Left forelimb (tissue), 1 donor: ENCODE measurements around the gene SIPA1L3.
"Not testable (repeated sequence)": the region's sequence is repeated elsewhere in the genome, so short reads cannot be mapped to it uniquely, and the experiment has no call there.

Experiments
- DNase-seq: peaks from one replicate; pipeline ENCODE4 v3.0.0-alpha.2; 2018; ENCODE audit warnings: low spot score

SIPA1L3 gene

DNA sequence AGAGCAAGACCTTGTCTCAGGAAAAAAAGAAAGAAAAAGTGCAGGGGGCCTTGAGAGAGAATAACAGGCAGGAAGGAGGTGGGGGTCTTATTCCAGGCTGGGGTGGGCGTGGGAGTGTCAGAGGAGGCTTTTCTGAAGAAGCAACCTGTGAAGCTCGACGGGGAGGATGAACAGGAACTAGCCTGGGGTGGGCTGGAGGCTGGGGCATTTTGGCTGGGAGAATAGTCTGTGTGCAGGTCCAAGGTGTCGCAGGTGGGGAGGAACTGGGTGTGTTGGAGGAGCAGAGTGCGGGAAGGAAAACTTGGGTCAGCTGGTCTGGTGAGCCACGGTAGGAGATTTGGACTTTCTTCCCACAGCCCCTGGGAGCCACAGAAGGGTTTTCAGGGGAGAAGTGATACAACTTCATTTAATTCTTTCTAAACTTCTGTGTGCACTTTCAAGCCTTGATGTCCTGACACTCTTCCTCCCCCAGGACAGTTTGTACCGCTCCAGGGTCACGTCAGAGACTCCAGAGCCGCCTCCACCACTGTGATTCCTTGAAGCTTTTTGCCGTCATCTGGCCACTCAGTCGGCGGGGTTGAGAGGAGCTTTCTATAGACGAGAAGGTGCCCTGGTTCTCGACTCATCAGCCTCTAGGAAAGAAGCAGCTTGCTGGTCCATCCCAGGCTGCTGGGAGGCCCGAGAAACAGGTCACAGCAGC lies 138.7 kb downstream of the SIPA1L3 start:
- DNase-seq, result no peak

DNA sequence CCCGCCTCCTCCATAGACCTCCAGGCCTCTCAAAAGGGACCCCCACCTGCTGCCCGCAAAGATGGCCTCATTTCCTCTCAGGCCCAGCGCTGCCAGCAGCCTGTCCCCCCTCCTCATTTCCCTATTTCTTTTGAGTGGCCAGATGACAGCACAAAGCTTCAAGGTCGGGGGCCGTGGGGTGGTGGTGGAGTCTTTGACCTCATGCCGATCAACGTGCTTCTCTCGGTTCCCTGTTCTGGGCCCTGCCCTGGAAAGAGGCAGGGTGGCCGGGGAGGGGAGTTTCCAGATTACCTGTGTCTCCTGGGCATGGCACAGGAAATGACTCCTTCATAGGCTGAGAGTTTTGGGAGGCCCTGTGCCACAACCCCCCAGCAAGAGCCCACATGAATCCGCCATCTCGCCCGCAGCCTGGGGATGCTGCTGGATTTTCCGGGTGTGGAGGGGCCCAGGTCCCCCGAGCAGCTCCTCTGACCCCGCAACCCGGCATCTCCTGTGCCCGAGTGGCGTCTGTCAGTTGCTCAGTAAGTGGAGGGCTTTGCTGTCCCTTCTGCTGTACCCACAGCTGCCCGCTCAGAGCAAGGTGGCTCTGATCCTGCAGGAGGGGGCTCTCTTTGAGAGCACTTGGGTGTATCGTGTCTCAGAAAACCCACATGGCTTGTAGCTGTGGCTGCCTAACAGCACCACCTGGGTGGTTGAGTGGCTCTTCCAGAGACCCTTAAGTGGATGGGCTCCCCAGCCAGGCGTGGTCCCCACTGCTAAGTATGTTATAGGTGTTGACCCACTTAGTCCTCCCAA lies 139.4 kb downstream of the SIPA1L3 start:
- no peak for DNase-seq

DNA sequence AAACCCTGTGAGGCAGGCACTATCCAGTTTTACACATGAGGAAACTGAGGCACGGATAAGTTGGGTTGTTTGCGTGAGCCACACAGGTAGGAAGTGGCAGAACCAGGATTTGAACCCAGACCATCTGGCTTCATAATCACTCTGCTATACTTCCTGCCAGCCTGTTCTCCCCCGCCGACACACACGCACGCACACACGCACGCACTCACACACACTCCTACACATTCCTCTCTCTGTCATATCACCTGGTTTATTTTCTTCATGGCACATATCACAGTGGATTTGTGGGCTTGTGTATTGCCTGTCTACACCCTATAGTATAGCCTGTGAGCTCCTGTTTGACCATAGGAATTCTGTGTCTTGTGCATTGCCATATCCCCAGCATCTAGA lies 140.0 kb downstream of the SIPA1L3 start:
- no peak for DNase-seq

DNA sequence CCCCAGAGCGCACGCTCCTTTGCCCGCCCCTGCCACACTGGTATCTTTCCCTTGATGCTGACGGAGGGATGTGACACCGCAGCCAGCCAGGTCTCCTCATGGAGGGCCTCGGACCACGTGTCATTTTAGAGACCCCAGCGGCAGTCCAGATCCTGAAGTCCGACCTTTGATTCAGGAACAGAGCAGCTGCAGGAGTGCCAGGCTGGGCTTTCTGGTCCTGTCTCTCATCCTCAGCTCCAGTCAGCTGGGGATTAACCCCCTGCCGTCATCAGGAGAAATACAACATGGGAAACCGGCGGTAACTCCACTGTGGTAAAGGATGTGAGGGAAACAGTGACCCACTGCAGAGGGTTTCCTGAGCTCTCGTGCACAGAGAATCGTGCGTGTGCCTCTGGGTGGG lies 140.6 kb downstream of the SIPA1L3 start:
- no peak for DNase-seq

DNA sequence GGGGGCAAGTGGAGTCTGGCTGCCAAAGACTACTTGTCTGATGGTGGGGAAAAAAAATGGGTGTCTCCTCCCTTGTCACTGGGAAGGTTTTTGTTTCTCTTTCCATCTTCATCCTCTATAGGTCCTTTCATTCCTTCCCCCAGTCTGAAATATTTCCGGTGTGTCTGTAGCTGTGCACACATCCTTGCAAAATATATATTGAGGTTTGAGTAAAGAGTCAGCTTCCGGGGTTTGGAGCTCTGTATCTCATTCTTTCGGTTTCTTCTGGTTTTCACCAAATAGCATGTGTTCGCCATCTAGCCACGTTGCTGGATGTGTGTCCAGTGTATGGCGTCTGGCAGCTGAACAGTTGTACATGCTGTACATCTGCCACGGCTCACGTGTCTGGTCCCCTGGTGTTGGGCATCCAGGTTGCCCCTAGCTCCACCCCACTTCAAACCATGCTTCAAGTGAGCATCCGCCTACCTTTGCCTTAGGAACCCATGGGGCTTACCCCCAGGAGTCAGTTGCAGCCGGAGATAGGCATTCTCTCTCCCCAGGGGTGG lies 142.2 kb downstream of the SIPA1L3 start:
- no peak for DNase-seq

DNA sequence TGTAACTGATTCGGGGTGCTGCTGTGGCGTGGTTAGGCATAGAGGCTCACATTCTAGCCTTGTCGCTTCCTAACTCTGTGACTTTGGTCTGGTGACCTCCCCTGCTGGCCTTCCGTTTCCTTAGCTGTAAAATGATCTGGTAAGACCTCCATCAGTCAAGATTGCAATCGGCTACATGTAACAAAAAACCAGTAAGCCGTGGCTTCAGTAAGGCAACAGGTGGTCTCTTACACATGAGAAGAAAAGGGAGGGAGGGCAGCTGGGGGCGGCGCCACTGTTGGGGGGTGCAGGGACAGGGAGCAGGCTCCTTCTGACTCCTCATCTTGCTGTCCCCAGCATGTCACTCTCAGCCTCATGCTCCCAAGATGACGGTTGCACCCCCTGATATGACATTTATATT lies 148.0 kb downstream of the SIPA1L3 start:
- DNase-seq, result no peak

DNA sequence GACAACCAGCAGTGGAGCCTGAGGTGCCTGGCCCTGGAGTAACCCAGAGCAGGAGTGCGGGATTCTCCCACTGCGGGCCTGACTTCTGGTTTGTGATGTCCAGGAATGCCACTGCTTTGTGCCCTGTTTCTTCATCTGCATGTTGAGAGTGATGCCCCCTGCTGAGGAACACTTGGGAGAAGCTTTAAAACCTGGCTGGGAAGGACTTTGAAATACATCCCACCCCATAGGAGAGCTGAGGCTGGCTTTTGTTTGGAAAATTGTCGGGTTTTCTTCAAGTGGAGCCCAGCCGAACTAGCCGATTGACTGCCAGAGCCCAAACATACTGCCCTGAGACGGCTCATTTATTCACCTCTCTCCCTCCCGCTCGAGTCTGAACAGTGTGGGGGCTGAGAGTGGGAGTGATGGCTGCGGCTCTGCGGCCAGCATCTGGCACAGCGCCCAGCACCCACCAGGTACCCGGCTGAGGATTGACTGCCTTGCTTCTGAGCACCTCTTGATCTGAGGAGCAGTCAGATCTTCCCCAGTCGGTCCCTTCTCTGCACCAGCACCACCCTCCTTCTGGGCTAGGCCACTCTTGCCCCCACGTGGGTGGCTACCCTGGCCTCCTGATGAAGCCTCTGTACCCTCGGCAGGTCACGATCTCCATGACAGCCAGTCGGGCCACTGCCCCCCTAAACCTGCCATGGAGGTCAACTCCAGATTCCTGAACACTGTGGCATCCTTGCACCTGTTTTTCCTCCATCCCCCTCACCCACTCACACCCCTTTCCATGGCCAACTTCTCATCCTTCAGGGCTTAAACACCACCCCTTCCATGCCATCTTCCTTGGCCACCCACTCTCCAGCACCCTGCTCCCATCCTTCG lies 148.9 kb downstream of the SIPA1L3 start:
- no peak for DNase-seq

DNA sequence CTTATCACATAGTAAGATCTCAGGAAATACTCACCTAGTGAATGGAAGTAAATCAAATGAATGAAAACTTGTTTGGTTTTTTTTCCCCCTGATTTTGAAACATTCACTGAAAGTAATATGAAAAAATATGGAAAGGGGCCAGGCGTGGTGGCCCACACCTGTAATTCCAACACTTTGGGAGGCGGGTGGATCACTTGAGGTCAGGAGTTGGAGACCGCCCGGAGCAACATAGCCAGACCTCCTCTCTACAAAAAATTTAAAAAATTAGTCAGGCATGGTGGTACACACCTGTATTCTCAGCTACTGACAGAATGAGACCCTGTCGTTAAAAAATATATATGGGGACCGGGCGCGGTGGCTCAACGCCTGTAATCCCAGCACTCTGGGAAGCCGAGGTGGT lies 149.6 kb downstream of the SIPA1L3 start:
- no peak for DNase-seq

DNA sequence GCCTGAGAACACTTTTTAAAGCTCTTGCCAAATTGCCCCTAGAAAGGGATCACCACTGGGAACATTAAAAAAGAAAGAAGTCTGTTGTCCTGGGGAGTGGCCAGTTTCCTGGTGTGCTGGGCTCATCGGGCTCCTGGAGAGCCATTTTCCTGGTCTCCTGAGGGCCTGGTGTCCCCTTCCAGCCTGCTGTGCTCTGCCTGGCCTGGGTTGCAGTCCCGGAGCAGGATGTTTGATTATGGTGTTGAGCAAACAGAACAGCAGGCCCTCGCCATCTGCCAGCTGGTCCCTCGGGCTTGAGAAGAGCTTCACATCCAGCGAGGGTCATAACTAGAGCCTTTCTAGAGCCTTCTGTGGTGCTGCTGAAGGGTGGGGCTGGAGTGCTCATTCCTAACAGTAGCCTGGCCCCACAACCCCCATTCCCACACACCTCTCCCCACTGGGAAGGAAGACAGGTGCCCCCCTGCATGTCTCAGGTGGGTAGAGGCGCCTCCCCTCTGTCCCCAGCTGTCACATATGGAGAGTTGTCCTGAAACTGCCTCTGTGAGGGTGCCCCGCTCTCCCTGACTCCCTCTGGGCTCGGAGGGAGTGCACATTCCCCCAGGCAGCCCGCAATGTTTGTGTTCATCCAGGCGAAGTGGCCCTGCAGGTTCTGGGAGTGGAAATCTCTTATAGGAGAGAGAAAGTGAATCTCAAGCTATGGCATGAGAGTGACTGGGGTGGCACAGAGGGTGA lies 151.1 kb downstream of the SIPA1L3 start:
- DNase-seq, result no peak

DNA sequence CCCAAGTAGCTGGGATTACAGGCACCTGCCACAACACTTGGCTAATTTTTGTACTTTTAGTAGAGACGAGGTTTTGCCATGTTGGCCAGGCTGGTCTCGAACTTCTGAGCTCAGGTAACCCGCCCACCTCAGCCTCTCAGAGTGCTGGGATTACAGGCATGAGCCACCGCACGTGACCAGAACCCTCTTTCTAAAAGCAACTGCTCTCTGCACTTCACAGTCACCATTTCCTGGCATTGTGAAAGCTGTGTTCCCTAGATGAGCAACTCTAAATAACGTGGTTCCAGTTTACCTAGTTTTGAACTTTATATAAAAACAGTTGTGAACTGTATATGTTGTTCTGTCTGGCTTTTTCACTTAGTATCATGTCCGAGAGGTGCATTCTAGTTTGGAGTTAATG lies 152.9 kb downstream of the SIPA1L3 start:
- DNase-seq, result no peak

DNA sequence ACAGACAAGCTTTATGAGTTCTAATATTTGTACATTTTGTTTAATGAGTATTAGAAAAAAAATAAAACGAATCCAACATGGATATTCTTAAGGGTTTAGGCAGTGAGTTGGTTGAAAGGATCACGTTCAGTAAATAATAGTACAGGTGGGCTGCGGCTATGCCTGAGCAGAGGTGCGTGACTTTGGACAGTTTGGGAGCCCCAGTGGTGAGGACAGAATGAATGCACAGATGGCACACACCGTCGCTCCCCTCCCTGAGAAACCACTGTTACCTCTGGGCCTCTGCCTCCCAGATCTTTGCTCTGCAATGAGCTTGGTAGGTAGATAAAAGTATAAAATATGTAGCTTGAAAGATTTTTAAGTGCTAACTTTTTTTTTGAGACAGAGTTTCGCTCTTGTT lies 153.3 kb downstream of the SIPA1L3 start:
- DNase-seq, result no peak

DNA sequence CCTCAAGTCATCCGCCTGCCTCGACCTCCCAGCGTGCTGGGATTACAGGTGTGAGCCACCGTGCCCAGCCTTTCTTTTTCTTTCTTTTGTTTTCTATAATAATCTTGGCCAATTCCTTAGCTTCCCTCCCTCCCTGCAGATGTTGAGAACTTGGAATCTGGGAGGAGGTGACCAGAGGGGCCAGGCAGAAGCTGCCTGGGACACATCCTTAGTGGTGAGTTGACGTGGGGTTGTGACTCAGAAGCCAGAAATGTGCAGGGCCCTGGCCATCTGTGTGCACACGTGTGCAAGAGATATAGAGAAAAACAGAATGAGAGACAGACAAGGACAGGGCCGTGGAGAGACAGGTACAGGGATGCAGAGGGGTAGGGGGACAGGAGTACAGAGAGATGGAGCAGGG lies 154.3 kb downstream of the SIPA1L3 start:
- no peak for DNase-seq

DNA sequence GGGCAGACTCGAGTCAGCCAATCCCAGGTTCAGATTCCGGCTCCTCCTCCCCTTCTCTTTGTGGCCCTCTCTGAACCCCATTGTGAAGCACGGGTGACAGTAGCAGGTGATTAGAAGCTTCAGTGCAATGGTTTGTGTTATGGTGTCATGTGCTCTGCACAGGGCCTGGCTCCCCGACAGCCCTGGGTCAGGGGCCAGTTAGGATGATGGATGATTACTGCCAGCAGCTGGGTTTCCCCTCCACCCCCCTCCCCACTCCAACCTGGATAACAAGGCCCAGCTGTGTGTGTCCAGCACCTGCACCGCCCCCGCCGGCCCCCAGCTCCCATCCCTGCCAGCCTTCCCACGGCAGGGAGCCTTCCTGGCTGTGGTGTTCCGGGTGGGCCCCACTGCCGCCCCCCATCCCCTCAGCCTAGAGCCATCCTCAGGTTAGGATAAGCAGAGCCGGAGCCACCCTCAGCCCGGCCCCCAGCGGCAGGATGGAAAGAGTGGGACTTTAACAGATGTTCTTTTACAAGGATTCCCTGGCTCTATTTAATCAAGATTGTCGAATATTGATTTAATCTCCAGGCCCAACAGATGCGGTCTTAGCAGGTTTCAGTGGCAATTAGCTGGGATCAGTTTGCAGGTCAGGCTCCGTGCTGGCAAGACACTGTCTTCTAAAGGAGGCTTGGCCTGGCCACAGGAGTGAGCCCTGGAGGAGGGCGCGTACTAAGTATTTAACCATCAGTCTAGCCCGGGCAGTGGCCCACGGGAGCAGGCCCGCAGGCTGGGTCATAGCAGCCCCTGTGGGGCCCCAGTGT lies 156.2 kb downstream of the SIPA1L3 start:
- peak; percentile 78 for DNase-seq

DNA sequence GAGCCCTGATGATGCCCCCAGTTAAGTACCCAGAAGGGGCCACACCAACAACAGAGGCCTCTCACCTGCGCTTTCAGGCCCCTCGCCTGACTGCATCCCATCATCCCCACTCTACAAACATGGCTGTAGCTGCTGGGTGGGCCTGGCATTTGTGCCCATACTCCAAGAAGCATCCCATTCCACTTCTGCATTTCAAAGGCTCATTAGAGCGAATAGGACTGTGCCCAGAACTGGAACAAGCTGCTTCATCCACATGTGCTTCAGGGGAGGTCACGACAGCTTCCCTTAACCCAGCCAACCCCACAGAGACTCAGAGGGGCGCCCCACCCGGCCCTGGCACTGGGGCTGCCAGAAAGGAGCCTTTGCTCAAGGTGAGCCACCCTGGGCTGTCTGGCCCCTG lies 156.9 kb downstream of the SIPA1L3 start:
- DNase-seq, result no peak

DNA sequence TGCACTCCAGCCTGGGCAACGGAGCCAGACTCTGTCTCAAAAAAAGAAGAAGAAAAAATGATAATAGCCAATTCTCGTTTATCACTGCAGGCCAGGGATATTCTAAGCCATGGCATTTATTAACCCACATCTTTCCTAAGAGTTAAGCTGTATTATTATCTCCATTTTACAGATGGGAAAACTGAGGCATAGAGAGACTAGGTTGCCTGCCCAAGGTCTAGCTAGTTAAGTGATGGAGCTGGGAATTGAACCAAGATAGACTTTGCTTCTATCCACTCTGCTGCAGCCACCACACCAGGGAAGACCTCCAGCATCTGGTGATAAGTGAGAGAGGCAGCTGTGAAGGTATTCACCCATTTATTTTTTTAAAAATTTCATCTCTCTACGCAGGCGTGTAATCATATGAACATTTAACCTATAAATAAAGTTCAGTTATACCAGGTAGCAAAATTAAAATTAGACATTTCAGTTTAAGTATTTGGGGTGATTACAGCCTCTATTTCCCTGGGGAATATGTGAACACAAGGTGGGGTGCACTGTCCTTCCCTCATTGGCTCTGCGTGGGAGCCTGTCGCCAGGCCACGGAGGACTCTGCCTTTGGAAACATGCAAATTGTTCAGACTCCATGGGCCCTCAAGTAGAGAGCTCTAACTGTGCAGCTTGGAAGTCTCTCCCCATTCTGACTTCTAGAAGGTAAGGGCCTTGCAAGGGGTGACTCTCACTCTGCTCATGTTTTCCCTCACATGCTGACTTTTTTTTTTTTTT lies 157.8 kb downstream of the SIPA1L3 start:
- DNase-seq, result no peak

DNA sequence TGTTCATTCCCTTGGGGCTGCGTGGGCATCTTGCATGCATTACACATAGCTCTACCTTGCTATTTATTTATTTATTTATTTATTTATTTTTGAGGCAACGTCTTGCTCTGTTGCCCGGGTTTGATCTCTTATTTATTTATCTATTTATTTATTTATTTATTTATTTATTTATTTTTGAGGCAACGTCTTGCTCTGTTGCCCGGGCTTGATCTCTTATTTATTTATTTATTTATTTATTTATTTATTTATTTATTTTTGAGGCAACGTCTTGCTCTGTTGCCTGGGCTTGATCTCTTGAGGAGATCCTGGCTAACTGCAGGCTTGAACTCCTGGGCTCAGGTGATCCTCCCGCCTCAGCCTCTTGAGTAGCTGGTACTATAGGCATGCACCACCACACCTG lies 158.8 kb downstream of the SIPA1L3 start:
- not testable (repeated sequence) for DNase-seq

DNA sequence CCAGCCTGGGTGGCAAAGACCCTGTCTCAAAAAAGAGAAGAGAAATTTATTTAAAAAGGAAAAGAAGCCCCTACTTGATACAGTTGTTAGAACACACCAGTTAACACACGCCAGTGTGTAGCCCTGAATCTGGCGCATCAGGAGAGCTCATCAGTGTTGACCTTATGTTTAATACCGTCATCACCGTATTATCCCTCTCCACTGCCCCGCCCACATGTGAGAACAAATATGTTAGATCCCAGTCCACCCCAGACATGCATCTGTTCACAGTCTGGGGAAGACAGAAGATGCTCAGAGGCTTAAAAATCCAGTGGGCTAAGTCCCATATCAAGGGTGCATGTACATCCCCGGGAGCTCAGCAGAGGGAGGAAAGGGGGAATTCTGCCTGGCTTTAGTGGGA lies 161.8 kb downstream of the SIPA1L3 start:
- no peak for DNase-seq

DNA sequence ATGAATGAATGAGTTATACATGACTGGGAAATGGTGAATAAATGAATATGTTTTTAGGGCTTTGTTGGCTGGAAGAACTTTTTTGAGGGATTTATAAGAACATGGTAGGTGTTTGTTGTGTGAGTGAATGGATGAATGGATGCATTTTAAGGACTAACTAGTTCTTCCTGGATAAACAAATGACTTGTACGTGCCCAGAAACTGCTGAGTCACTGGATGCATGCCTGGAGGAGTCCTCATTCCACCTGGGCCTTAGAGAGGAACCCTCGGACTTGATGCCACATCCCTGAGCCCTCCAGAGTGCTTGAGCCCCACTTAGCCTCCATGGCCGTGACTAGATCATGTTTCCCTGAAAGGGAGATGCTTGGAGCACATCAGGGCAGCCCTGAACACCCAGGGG lies 163.6 kb downstream of the SIPA1L3 start:
- DNase-seq, result no peak

DNA sequence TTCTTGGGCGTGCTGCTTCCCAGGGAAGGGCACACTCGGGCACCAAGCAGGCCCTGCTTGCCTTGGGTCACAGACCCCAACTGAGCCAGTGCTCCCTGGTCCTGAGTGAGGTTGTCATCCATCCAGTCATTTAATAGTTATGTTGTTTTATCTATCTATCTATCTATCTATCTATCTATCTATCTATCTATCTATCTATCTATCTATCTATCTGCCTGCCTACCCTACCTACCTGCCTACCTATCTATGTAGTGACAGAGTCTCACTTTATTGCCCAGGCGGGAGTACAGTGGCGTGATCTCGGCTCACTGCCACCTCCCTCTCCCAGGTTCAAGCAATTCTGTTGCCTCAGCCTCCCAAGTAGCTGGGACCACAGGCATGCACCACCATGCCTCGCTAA lies 164.0 kb downstream of the SIPA1L3 start:
- not testable (repeated sequence) for DNase-seq

DNA sequence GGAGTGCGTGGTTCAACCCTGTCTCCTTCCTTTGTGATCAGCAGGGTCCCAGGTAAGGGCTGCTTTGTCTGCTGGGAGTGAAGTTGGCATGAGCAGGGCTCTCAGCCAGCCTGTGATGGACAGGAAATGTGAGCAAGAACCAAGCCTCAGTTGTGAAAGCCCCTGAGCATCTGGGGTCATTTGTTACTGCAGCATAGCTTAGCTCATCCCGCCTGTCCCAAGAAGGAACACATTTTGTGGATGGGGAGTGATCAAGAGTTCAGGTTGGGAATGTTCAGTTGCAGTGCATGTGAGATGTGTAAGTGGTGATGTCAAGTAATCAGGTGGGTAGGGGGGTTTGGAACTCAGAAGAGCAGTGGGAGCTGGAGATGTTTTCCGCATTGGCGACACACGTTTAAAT lies 164.6 kb downstream of the SIPA1L3 start:
- DNase-seq, result no peak
